Activated naive CD8-positive, alpha-beta T cell (primary cell): ENCODE data around the gene ARID4B.
A peak's percentile ranks its signal among the peaks of the same experiment; 100 is the strongest.
"Not testable (repeated sequence)": the region's sequence is repeated elsewhere in the genome, so short reads cannot be mapped to it uniquely, and the experiment has no call there.

ENCODE experiments used
- H3K27ac Mint-ChIP-seq: one replicate; pipeline ENCODE4 v1.8.0; 2021; ENCODE audit warnings: mixed read lengths
- H3K27me3 Mint-ChIP-seq: one replicate; pipeline ENCODE4 v1.8.0; 2021; ENCODE audit warnings: mixed read lengths
- H3K36me3 Mint-ChIP-seq: one replicate; pipeline ENCODE4 v1.8.0; 2021; ENCODE audit warnings: mixed read lengths
- H3K4me1 Mint-ChIP-seq: one replicate; pipeline ENCODE4 v1.8.0; 2021; ENCODE audit warnings: low read depth, mixed read lengths
- H3K4me3 Mint-ChIP-seq: one replicate; pipeline ENCODE4 v1.8.0; 2021; ENCODE audit warnings: mild to moderate bottlenecking, mixed read lengths
- H3K9me3 Mint-ChIP-seq: one replicate; pipeline ENCODE4 v1.8.0; 2021; ENCODE audit warnings: low read depth, mixed read lengths

The ARID4B gene

GRCh38 chr1:235277709-235278108, 50.3 kb downstream of the ARID4B start:
- Mint-ChIP-seq H3K4me1 (peaks cover 70% of the 10 kb centered on the region), H3K9me3 (no peaks in the 10 kb centered on the region), H3K27me3 (no peaks in the 10 kb centered on the region), H3K4me3 (no peak overlapping the region), H3K27ac (peak overlapping the region; percentile 55), H3K36me3 (peaks cover 6% of the 10 kb centered on the region)

DNA sequence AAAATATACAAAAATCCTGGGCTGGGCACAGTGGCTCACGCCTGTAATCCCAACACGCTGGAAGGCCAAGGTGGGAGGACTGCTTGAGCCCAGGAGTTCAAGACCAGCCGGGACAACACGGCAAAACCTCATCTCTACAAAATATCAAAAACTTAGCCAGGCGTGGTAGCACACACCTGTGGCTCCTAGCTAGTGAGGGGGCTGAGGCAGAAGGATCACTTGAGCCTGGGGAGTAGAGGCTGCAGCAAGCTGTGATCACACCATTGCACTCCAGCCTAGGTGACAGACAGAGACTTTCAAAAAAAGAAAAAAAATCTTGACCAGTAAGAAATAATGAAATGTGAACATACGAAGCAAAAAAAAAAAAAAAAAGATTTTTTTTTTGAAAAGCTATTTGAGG, 52.1 kb downstream of the ARID4B start:
- Mint-ChIP-seq H3K27ac (peak overlapping the region; percentile 67), H3K4me1 (peaks cover 72% of the 10 kb centered on the region), H3K4me3 (peak overlapping the region; percentile 13), H3K9me3 (no peaks in the 10 kb centered on the region), H3K36me3 (peaks cover 6% of the 10 kb centered on the region), H3K27me3 (no peaks in the 10 kb centered on the region)

DNA sequence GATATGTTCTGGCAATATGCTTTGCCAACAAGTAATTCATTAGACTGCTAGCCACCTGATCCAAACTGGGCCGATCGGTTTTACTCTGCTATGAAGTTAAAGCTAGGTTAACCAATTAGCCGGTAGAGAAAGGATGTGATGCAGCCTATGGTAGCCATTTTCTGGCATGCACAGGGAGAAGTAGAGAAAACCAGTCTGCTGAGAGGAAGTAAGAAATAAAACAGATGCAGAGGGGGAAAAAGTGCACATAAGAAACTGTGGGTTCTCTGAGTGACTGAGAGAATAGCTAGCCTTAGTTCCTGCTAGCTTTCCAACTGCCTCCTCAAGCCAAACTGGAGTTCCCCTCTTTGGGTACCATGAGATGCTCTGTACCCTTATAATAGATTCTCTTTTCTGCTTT, 52.8 kb downstream of the ARID4B start:
- Mint-ChIP-seq H3K9me3 (no peaks in the 10 kb centered on the region), H3K36me3 (peaks cover 5% of the 10 kb centered on the region), H3K27ac (peak overlapping the region; percentile 67), H3K4me1 (peaks cover 73% of the 10 kb centered on the region), H3K27me3 (no peaks in the 10 kb centered on the region), H3K4me3 (peak overlapping the region; percentile 3)

- Mint-ChIP-seq H3K9me3 (no peaks in the 10 kb centered on the region), H3K4me1 (peaks cover 68% of the 10 kb centered on the region), H3K27me3 (no peaks in the 10 kb centered on the region), H3K4me3 (no peak overlapping the region), H3K36me3 (peaks cover 6% of the 10 kb centered on the region), H3K27ac (peak overlapping the region; percentile 61)
These were observed 55.1 kb downstream of the ARID4B start for GRCh38 chr1:235272851-235273250.

GRCh38 chr1:235270625-235271024, 57.4 kb downstream of the ARID4B start:
- Mint-ChIP-seq H3K36me3 (peaks cover 3% of the 10 kb centered on the region), H3K4me3 (peak overlapping the region; percentile 1), H3K27ac (peak overlapping the region; percentile 73), H3K27me3 (no peaks in the 10 kb centered on the region), H3K9me3 (no peaks in the 10 kb centered on the region), H3K4me1 (peaks cover 72% of the 10 kb centered on the region)

- Mint-ChIP-seq H3K27ac (peak overlapping the region; percentile 73), H3K4me1 (peaks cover 70% of the 10 kb centered on the region)
- not testable (repeated sequence) for H3K36me3 Mint-ChIP-seq
These were observed 58.0 kb downstream of the ARID4B start for GRCh38 chr1:235269990-235270389.

DNA sequence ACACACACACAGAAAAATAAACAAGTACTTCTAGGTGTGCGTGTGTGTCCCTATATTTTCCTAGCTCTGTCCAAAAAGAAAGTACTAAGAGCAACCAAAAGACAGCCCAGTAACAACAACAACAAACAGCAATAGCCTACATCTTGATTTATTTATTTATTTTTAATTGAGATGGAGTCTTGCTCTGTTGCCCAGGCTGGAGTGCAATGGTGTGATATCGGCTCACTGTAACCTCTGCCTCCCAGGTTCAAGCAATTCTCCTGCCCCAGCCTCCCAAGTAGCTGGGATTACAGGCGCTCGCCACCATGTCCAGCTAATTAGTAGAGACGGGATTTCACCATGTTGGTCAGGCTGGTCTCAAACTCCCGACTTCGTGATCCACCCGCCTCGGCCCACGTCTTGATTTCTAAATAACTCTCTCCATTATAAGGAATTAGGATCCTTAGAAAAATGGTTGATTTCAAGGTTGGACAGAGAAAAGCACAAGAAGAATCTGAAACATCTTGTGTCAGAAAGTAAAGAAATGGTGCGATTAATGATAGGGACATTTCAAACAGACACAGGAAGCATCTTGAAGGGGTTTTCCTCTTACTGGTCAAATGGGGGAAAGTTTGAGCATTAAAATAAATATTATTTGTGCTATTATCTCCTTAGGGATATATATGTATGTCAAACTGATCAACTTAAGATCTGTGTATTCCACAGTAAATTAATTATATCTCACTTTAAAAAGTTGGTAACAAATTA, 59.4 kb downstream of the ARID4B start:
- peaks cover 71% of the 10 kb centered on the region for H3K4me1 Mint-ChIP-seq
- H3K27ac Mint-ChIP-seq, result no peak overlapping the region
- H3K4me3 Mint-ChIP-seq, result no peak overlapping the region
- no peaks in the 10 kb centered on the region for H3K27me3 Mint-ChIP-seq
- H3K9me3 Mint-ChIP-seq, result no peaks in the 10 kb centered on the region
- H3K36me3 Mint-ChIP-seq, result peaks cover 3% of the 10 kb centered on the region

More at GRCh38 chr1:235269990-235270389, 58.0 kb downstream of the ARID4B start:
- not testable (repeated sequence) for H3K4me3 Mint-ChIP-seq, H3K27me3 Mint-ChIP-seq, H3K9me3 Mint-ChIP-seq

GRCh38 chr1:235266967-235267366, 61.0 kb downstream of the ARID4B start:
- Mint-ChIP-seq H3K27ac (no peak overlapping the region), H3K4me1 (peaks cover 69% of the 10 kb centered on the region)

DNA sequence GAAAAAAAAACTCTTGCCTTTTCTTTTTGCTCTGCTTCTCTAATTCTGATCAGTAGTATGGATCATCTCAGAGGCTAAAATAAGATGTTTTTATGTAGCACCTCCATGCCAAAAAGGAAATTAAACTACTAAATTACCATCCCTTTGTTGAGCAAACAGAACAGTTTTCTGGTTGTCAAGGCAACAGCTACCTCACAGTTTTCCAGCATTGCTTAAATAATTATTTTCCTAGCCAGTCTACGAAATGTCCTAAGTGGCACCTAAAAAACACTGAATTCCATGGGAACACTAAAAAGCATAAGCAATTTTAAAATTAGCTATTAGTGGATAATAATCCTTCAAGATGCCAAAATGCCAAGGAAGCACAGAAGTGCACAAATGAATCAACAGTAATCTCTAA, 61.7 kb downstream of the ARID4B start:
- H3K4me1 Mint-ChIP-seq, result peaks cover 73% of the 10 kb centered on the region
- H3K4me3 Mint-ChIP-seq, result no peak overlapping the region
- H3K36me3 Mint-ChIP-seq, result peaks cover 3% of the 10 kb centered on the region
- H3K27me3 Mint-ChIP-seq, result no peaks in the 10 kb centered on the region
- no peaks in the 10 kb centered on the region for H3K9me3 Mint-ChIP-seq
- peak overlapping the region; percentile 22 for H3K27ac Mint-ChIP-seq

More at GRCh38 chr1:235266967-235267366, 61.0 kb downstream of the ARID4B start:
- H3K36me3 Mint-ChIP-seq, result peaks cover 3% of the 10 kb centered on the region
- no peaks in the 10 kb centered on the region for H3K9me3 Mint-ChIP-seq
- H3K4me3 Mint-ChIP-seq, result no peak overlapping the region
- no peaks in the 10 kb centered on the region for H3K27me3 Mint-ChIP-seq

DNA sequence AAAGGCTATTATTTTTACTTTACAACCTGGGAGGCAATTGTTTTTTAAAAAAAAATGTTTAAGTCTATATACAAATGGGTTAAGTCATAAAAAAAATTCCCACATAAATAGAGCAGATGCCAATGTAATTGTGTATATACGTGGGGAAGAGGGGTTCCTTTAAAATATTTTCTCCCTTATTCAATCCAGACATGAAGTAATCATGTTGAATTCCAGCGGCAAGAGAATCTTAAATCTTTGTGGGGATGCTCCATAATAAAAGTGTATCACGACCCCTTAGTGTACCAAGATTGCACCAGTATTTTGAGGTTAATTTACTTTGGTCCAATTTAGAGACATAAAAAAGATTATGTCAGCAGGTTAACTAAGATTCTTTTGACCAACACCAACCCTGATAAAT, 62.1 kb downstream of the ARID4B start:
- Mint-ChIP-seq H3K4me3 (no peak overlapping the region), H3K4me1 (peaks cover 74% of the 10 kb centered on the region), H3K9me3 (no peaks in the 10 kb centered on the region), H3K36me3 (peaks cover 3% of the 10 kb centered on the region), H3K27me3 (no peaks in the 10 kb centered on the region), H3K27ac (peak overlapping the region; percentile 22)

DNA sequence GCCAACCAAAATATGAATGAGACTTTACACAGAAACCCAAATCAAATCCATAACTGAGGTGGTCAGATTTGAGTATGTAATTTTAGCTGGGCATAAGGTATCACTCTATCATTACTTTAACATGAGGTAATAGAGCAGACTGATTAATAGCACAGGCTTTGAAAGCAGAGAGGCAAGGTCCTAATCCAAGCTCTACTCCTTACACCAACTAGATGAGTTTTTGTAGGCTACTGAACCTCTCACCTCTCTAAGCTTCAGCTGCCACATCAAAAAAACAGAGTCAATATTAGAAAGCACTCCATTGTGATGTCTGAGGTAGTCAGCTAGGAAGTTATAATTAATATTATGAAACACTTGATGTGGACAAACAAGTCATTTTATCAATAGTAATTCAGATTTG, 63.7 kb downstream of the ARID4B start:
- peaks cover 73% of the 10 kb centered on the region for H3K4me1 Mint-ChIP-seq
- H3K4me3 Mint-ChIP-seq, result no peak overlapping the region
- peaks cover 3% of the 10 kb centered on the region for H3K36me3 Mint-ChIP-seq
- peak overlapping the region; percentile 22 for H3K27ac Mint-ChIP-seq
- no peaks in the 10 kb centered on the region for H3K27me3 Mint-ChIP-seq
- H3K9me3 Mint-ChIP-seq, result no peaks in the 10 kb centered on the region

GRCh38 chr1:235262539-235262938, 65.4 kb downstream of the ARID4B start:
- Mint-ChIP-seq H3K27ac (no peak overlapping the region), H3K4me1 (peaks cover 76% of the 10 kb centered on the region), H3K4me3 (no peak overlapping the region), H3K36me3 (no peaks in the 10 kb centered on the region), H3K9me3 (no peaks in the 10 kb centered on the region), H3K27me3 (no peaks in the 10 kb centered on the region)

GRCh38 chr1:235261243-235261642, 66.7 kb downstream of the ARID4B start:
- no peaks in the 10 kb centered on the region for H3K36me3 Mint-ChIP-seq
- no peaks in the 10 kb centered on the region for H3K9me3 Mint-ChIP-seq
- H3K27me3 Mint-ChIP-seq, result no peaks in the 10 kb centered on the region
- H3K27ac Mint-ChIP-seq, result peak overlapping the region; percentile 81
- peaks cover 77% of the 10 kb centered on the region for H3K4me1 Mint-ChIP-seq
- H3K4me3 Mint-ChIP-seq, result no peak overlapping the region

- Mint-ChIP-seq H3K9me3 (no peaks in the 10 kb centered on the region), H3K36me3 (no peaks in the 10 kb centered on the region), H3K4me1 (peaks cover 70% of the 10 kb centered on the region), H3K27me3 (no peaks in the 10 kb centered on the region), H3K4me3 (peak overlapping the region; percentile 45), H3K27ac (peak overlapping the region; percentile 75)
These were observed 68.7 kb downstream of the ARID4B start for GRCh38 chr1:235259133-235259778.

DNA sequence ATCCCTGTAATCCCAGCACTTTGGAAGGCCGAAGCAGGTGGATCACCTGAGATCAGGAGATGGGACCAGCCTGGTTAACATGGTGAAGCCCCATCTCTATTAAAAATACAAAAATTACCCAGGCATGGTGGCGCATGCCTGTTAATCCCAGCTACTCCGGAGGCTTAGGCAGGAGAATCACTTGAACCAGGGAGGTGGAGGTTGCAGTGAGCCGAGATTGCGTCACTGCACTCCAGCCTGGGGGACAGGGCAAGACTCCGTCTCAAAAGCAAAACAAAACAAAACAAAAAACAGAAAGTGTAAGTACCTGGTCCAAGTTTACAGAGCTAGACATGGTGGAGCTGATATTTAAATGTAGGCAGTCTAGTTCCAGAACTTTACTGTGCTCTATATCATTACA, 69.9 kb downstream of the ARID4B start:
- H3K4me3 Mint-ChIP-seq, H3K9me3 Mint-ChIP-seq, H3K27me3 Mint-ChIP-seq, H3K36me3 Mint-ChIP-seq: not testable (repeated sequence)
- Mint-ChIP-seq H3K27ac (peak overlapping the region; percentile 75), H3K4me1 (peaks cover 68% of the 10 kb centered on the region)
